Right lobe of liver (tissue), 6 donors: ENCODE data around the gene METTL8. TPM values are rescaled to one million over a fixed set of nuclear protein-coding genes. Genes with fewer than 3 reads are reported as not detected.

ENCODE experiments used
- ATAC-seq, 4 donors: fragments of 200-7000 bp; cut with Tn5 transposase; one replicate each; pipeline ENCODE4 v1.9.1; 2020; ENCODE audit warnings: mild to moderate bottlenecking in 4 of 4, moderate library complexity in 4 of 4
- DNase-seq, 3 donors: peaks; one replicate each; pipeline ENCODE4 v3.0.0-alpha.2; 2020
- H3K27ac ChIP-seq, 3 donors: fragments of 200-600 bp; one replicate each; pipeline ENCODE4 v1.8.0; 2022
- H3K27me3 ChIP-seq, 2 donors: fragments of 200-600 bp; one replicate each; pipeline ENCODE4 v1.8.0; 2022
- H3K36me3 ChIP-seq, 4 donors: fragments of 200-600 bp; sonication (generic) in 1 of 4; one replicate each; pipeline versions ENCODE4 v1.5.1 to v1.8.0; 2017 to 2022; ENCODE audit warnings: control low read depth in 1 of 4
- H3K4me1 ChIP-seq, 4 donors: fragments of 200-600 bp; sonication (generic) in 1 of 4; one replicate each; pipeline versions ENCODE4 v1.5.1 to v1.8.0; 2017 to 2022; ENCODE audit warnings: control low read depth in 1 of 4
- H3K4me3 ChIP-seq, 3 donors: fragments of 200-600 bp; one replicate each; pipeline ENCODE4 v1.8.0; 2022
- H3K9me3 ChIP-seq, 4 donors: fragments of 200-600 bp; sonication (generic) in 1 of 4; one replicate each; pipeline versions ENCODE4 v1.5.1 to v1.8.0; 2017 to 2022; ENCODE audit warnings: control low read depth in 1 of 4
- POLR2A ChIP-seq: fragments of 450-650 bp; IDR thresholded peaks from one replicate; pipeline ENCODE4 v1.6.1; 2017; ENCODE audit warnings: antibody characterized with exemption, mild to moderate bottlenecking
- WGBS: methylation state at CpG from one replicate; pipeline ENCODE4 v1.1.6; 2018; ENCODE audit warnings: low coverage, low lambda C conversion rate; ENCODE audit not compliant: insufficient coverage; ENCODE audit errors: missing lambda C conversion rate; 5-methylcytosine and 5-hydroxymethylcytosine counted together
- intact Hi-C, 2 donors: fragments of 100-400 bp; cut with DNase I; formaldehyde crosslinking; loops; one replicate each; pipeline versions ENCODE4 v1.11.2 to v1.14.1; 2022
- total RNA-seq, 6 experiments: library from RNA; depleted of rRNA in 2 of 6; stranded (reverse); fragments of >200 nt in 2 of 6; fragmentation: NEBNext Ultra II Directional in 3 of 6; extraction: Animal tissue kit (Norgen Biotek cat#: 25700) in 3 of 6; gene quantifications; one replicate each; pipeline versions ENCODE4 v1.1.0 to v1.2.4, GENCODE V29; 2016 to 2023
- TF ChIP-seq, protein P1 (sequence below), 4 donors: fragments of 200-600 bp in 3 of 4; fragments of 450-650 bp in 1 of 4; IDR thresholded peaks; one replicate each; pipeline versions ENCODE4 v1.5.1 to v1.8.0; 2016 to 2022; ENCODE audit warnings: antibody characterized with exemption in 4 of 4, mild to moderate bottlenecking in 2 of 4
- donor health status: DM: no; HTN: yes; CAD: no.
- donor health status: DM: no; HTN: no; CAD: no.
- donor health status: DM: no; HTN: no; CAD: no.
- donor health status: DM: no; HTN: yes; CAD: no.
- donor health status: DM: no; HTN: yes; CAD: no.

Gene METTL8
- total RNA-seq, 6 experiments from 2014 or later = 6.5 to 13.8 (median 9.5) TPM

DNA sequence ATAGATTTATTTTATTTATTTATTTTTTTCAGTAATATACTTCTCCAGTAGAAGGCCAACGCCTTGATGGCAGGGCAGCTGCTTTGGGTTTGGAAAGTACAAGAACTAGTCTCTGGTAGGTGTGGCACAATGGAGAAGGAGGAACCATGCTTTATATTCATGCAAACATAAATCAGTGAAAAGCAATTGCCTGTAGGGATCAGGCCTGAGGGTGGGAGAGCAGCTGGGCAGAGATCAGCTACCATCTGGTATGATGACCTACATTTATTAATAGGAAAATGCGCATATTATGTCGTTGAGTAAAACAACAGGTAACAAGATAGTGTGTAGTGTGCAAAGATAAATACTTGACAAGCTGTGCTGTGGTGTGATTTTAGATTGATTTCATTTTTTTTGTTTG is 152.7 kb downstream of the METTL8 start:
- intact Hi-C loops = no loop called here
- no peak for TF ChIP-seq POLR2A
- TF ChIP-seq, protein P1, sequence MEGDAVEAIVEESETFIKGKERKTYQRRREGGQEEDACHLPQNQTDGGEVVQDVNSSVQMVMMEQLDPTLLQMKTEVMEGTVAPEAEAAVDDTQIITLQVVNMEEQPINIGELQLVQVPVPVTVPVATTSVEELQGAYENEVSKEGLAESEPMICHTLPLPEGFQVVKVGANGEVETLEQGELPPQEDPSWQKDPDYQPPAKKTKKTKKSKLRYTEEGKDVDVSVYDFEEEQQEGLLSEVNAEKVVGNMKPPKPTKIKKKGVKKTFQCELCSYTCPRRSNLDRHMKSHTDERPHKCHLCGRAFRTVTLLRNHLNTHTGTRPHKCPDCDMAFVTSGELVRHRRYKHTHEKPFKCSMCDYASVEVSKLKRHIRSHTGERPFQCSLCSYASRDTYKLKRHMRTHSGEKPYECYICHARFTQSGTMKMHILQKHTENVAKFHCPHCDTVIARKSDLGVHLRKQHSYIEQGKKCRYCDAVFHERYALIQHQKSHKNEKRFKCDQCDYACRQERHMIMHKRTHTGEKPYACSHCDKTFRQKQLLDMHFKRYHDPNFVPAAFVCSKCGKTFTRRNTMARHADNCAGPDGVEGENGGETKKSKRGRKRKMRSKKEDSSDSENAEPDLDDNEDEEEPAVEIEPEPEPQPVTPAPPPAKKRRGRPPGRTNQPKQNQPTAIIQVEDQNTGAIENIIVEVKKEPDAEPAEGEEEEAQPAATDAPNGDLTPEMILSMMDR (IDR thresholded peaks at IDR 0.05) = no peak
- Histone ChIP-seq H3K4me3 (no peak overlapping the region), H3K27ac (no peak overlapping the region), H3K9me3 (no peaks in the 10 kb centered on the region), H3K4me1 (no peaks in the 10 kb centered on the region), H3K36me3 (no peaks in the 10 kb centered on the region), H3K27me3 (no peaks in the 10 kb centered on the region)
- 95% methylated on average over 3 of the region's 3 CpGs for WGBS
- ATAC-seq (no peak), DNase-seq (no peak)

DNA sequence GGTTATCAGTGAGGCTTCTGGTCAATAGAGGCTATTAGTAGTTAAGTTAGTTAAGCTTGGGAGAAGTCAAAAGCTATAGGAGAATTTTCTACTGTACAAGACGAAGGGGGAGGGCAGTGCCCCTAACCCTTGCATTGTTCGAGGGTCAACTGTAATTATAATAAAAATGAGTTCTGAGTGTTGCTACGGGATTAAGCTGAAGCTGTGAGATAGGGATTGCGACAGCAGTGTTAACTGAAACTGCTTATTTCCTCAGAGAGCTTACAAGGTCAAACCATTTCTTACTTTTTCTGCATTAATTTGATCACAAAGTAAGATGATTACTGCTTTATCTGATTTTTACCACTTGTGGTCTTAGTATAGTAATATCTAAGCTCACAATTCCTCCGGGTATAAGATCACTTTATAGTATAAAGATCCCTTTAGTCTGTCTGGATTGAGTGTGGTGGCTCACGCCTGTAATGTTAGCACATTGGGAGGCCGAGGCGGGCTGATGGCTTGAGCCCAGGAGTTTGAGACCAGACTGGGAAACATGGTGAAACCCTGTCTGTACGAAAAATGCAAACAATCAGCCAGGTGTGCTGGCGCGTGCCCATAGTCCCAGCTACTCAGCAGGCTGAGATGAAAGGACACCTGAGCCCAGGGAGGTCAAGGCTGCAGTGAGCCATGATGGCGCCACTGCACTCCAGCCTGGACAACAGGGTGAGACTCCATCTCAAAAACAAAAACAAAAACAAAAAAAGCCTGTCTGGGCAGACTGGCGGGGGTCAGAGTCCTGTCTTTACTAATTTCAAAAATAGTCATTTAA is 153.6 kb downstream of the METTL8 start:
- no peak overlapping the region for H3K27ac ChIP-seq
- DNase-seq (no peak), ATAC-seq (no peak)
- H3K27me3 ChIP-seq = no peaks in the 10 kb centered on the region
- 81% methylated on average over 12 of the region's 13 CpGs for WGBS
- TF ChIP-seq, protein P1 (IDR thresholded peaks at IDR 0.05) = no peak
- TF ChIP-seq POLR2A = no peak
- H3K36me3 ChIP-seq = no peaks in the 10 kb centered on the region
- no peaks in the 10 kb centered on the region for H3K4me1 ChIP-seq
- H3K4me3 ChIP-seq = no peak overlapping the region
- intact Hi-C loops = no loop called here
- H3K9me3 ChIP-seq = no peaks in the 10 kb centered on the region

DNA sequence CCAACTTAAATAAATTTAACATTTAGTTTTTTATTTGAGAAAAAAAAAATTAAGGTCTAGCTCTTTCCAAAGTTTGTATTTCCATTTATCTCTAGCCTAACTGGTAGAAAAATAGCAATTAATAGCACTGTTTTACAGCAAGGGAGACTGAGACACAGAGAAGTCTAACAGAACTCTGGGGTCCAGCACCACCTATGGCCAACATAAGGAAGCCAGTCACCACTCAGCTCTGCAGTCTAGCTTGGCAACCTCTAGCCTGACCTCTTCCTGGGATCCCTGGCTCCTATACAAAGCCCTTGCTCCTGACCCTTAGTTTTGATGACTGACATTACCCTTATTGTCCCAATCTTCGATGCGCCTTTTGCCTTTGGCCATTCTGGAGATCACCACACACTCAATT is 159.0 kb downstream of the METTL8 start:
- no peaks in the 10 kb centered on the region for H3K9me3 ChIP-seq
- 100% methylated on average over 2 of the region's 2 CpGs for WGBS

DNA sequence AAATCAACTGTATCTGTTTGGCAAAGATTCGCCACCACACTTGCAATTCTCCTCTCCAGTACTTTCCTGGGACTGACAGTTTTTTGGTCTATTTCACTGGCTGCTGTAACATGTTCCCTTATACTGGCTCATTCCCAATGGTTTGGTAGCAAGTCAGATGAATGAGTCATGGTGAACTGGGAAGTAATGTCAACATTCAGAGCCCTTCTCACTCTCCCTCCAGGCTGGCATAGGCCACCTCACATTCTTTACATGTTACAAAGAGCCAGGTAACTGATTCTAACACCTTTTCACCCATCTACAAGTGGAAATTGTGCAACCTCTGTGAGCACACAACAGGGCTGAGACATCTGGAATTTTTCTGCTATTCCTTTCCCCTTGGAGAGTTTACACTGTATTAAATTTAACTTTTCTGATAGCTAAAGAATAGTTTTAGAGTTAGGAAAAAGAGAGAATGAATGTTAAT is 161.8 kb downstream of the METTL8 start:
- 31% methylated on average over 1 of the region's 1 CpG for WGBS
- Histone ChIP-seq H3K9me3 (no peaks in the 10 kb centered on the region), H3K4me1 (peaks cover 0 to 6% (median 0%) of the 10 kb centered on the region in 4 donors), H3K36me3 (no peaks in the 10 kb centered on the region), H3K27me3 (no peaks in the 10 kb centered on the region), H3K4me3 (no peak overlapping the region), H3K27ac (no peak overlapping the region)
- ATAC-seq = peak; percentile 78 to 100 (median 97)
- peak in 1 of 3 donors; percentile 25 for DNase-seq
- no peak for TF ChIP-seq POLR2A
- TF ChIP-seq, protein P1 (IDR thresholded peaks at IDR 0.05) = no peak
- intact Hi-C loops = no loop called here

More for the DNA sequence above, 159.0 kb downstream of the METTL8 start:
- H3K4me1 ChIP-seq = peaks cover 0 to 6% (median 0%) of the 10 kb centered on the region in 4 donors
- no peak for TF ChIP-seq POLR2A
- TF ChIP-seq, protein P1 (IDR thresholded peaks at IDR 0.05) = no peak
- no peaks in the 10 kb centered on the region for H3K27me3 ChIP-seq
- DNase-seq = no peak
- no peaks in the 10 kb centered on the region for H3K36me3 ChIP-seq
- H3K4me3 ChIP-seq = no peak overlapping the region
- ATAC-seq = no peak
- no peak overlapping the region for H3K27ac ChIP-seq
- intact Hi-C loops = no loop called here
